Pons (tissue), 1 donor: ENCODE data around the gene RAB3C.
"Not testable (repeated sequence)": the region's sequence is repeated elsewhere in the genome, so short reads cannot be mapped to it uniquely, and the experiment has no call there.

Source experiments
- DNase-seq: peaks from one replicate; pipeline ENCODE4 v3.0.0-alpha.2; 2016; ENCODE audit warnings: low spot score

RAB3C gene

DNA sequence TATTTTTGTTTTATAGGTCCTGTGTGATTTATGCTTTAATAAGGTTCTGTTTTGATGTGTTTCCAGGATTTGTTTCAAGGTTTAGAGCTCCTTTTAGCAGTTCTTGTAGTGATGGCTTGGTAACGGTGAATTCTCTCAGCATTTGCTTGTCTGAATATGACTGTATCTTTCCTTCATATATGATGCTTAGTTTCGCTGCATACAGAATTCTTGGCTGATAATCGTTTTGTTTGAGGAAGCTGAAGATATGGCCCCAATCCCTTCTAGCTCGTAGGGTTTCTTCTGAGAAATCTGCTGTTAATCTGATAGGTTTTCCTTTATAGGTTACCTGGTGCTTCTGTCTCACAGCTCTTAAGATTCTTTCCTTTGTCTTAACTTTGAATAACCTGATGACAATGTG is 20.0 kb downstream of the RAB3C start:
- not testable (repeated sequence) for DNase-seq

DNA sequence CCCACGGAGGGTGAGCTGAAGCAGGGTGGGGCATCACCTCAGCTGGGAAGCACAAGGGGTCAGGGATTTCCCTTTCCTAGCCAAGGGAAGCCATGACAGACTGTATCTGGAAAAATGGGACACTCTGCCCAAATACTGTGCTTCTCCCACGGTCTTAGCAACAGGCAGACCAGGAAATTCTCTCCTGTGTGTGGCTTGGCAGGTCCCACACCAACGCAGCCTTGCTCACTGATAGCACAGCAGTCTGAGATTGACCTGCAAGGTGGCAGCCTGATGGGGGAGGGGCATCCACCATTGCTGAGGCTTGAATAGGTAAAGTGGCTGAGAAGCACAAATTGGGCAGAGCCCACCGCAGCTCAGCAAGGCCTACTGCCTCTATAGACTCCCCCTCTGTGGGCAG is 23.2 kb downstream of the RAB3C start:
- no peak for DNase-seq

DNA sequence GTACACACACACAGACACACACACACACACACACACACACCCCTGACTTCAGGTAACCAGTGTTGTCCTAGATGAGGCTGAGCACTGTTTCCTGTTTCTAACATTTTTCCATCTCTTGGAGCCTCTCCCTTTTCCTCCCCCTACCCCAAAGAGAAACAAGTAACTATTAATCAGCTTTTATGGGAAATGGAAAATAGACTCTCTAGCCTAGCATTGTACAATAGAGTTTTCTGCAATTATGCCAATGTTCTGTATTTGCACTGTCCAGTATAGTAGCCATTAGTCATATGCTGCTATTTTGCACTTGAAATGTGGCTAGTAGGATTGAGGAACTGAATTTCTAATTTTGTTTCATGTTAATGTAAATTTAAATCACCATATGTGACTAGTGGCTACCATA is 33.1 kb downstream of the RAB3C start:
- DNase-seq, result no peak

DNA sequence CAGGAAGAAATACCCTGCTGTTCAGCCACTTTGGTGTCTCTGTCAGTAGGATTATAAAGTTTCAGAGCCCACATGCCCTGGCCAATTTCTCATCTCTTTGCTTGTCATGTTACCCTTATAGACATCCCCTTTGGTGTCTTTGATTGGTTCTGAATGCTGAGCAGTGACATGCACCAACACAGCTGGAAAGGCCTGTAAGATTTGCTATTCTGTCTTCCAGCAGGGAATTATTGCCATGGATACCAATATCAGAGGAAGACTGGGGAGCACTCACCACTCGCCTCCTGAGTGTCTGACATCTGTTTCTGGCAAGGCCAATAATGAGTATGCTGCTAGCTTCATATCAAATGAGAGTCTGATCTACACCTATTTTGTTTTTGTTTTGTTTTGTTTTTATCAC is 34.4 kb downstream of the RAB3C start:
- DNase-seq, result no peak

DNA sequence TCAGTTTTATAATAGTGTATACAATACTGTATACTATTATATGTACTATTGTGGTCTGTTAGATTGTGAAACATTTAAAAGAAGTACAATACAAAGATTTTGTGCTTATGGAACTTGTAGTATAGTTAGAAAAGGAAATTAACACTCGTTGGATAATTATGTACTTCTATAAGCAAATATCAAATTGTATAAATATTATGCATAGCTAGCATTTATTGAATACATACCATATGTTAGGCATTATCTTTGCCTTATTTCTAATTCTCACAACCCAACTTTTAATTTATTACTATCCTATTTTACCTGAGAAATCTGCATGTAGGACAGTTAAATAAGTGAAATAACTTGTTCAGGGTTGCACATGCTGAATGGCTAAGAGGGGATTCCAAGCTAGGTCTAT is 37.5 kb downstream of the RAB3C start:
- no peak for DNase-seq

DNA sequence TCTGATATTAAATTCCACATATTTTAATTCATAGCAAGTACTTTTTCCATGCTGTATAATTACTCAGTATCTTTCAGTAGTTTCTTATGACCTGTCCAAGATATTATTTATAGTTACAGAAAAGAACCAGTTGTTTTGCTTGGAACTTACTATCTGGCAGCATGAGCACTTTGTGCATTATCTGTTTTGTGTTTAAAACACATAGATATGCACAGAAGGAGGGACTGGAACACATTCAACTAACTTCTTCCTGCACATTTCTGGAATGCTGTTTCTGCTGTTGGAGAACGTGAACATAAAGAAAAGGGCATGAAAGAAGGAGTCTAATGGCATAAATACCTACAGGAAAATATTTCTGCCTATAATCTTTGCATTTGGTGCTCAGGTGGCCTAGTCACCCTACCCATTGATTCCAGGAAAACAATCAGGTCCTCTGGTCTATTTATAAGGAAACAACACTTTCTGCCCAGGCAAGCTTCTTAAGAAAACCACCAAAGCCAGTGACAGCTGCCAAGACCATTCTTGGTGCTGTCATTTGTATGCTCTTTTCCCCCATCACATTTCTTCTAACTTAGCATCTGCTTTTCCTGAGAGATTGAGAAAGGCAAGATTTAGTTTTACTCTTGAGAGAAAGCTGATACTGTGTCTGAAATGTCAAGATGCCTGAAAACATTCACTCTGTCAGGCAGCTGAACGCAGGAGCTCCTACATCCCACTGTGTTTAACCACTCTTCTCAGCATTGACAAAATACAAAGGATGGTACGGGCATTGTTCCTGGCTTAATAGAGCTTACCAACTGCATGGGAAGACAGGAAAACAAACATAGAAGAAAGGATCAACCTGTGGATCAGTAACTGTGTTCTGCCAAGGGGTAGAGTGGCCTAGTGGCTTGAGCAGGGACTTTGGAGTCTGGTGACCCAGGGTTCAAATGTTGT is 40.3 kb downstream of the RAB3C start:
- DNase-seq, result no peak

DNA sequence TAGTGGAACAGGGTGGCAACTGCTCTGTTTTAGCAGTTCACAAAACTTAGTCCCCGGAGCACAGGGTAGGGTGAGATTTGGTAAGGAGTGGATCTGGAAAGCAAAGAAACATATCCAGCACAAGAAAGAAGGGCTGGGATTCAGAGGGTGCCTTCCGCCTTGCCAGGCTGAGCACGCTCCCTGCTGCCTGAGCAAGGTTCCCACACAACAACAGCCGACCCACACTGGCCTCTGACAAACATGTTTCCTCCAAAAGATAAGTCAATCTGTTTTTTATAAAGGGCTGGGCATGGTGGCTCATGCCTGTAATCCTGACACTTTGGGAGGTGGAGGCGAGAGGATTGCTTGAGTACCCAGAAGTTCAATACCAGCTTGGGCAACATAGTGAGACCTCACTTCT is 45.8 kb downstream of the RAB3C start:
- DNase-seq, result no peak

DNA sequence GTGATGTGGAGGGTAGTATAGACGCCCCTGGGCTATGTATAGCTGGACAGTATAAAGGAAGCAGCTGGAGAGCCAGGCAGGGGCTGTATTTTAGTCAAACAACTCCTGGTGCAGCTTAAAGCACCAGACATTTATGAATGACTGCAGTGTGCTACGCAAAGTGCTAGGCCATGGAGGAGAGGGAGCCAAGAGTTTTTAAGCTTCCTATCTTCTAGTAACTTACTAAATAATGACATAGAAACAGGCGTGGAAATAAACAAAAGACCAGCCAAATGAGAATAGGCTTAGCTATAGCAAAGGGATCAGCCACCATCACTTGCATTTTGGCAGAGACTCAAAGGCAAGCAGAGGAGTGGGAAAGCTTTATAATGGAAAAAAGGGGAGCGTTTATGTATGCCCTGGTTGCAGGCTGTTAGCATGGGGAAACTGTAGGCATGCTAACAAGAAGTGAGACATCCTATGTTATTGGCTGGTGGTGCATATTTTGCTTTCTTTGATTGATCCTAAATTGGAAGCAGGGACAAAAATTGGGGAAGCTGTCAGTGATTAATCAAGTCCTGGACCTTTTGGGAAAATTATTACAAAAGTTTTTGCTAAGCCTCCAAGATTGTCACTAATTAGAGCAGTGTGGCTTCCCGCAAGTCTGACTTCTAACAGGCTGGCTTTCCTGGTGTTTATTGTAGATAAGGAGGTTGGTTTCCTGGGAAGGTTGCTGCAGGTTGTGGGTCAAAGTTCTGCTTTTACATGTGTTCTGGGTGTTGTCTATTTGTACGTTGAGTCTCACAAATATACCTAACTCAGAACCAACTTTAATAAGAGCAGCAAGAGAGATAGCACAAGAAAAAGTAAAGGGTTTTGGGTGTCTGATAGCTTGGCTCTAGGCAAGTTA is 46.6 kb downstream of the RAB3C start:
- DNase-seq, result no peak

DNA sequence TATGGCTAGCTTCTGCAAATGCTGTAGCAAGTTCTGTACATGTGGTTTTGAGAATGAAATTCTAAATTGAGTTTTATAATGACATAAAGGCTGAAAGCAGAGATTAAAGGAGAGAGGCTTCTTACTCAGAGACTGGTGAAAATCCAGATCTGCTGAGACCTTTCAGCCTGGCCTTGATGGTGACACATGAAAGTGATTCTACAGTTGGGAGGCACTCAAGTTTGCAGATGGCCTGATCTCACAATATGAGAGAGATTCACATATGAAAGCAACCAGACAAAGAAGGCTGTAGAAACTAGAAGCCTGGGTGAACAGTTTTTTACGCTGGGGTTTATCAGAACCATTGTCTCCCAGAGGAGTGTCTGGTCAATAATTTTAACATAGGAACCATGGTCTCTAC is 49.0 kb downstream of the RAB3C start:
- no peak for DNase-seq

DNA sequence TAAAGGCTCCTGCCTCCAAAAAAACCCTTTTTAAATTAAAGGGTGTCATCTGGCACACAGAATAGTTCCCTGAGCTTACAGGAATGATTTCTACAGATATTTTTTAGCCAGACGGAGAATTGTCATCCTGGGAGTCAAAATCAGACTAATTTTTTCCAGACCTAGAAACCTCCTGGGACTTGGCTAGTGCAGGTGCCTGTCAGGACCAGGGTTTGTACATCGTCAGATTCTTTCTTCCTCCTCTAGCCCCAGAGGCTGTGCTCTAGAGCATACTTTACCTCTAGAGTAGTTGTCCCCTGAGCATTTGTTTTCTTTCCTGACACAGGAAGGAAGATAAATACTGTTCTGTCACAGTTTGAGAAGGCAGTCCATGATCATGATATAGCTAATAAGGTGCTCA is 52.5 kb downstream of the RAB3C start:
- DNase-seq, result no peak

DNA sequence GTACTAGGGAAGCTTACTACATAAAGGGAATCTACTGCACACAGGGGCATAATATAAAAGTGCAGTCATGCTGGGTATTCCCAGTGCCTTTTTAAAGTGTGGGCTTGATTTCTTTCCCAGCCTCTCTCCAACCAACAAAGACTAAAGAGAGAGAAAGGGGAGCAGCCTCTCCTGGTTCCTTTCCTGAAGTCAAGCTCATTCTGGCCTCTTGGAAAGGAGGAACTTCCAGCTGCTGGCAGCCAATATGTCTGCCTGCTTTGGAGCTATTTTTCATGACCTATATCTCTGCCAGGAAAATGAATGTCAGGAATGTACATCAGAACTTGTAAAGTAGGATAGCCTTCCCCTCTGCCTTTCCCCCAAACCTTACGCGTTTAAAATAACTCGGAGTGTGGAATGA is 57.1 kb downstream of the RAB3C start:
- no peak for DNase-seq

DNA sequence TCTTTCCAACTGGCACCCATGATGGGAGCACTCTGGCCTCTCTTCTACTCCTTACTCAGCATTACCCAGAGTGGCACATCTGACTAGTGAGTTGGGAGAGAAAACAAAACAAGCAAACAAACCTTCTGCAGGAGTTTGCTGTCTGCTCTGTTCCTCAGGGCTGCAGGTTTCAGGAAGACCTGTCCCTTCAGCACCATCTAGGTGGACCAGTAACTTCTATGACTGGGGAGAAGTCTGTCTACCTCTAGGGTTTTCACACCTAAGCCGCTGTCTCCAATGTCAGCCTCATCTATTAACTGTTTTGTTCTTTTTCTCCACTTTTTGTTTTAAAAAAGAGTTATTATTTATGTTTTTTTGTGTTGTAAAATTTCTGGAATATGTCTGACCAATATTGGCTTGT is 58.7 kb downstream of the RAB3C start:
- no peak for DNase-seq

DNA sequence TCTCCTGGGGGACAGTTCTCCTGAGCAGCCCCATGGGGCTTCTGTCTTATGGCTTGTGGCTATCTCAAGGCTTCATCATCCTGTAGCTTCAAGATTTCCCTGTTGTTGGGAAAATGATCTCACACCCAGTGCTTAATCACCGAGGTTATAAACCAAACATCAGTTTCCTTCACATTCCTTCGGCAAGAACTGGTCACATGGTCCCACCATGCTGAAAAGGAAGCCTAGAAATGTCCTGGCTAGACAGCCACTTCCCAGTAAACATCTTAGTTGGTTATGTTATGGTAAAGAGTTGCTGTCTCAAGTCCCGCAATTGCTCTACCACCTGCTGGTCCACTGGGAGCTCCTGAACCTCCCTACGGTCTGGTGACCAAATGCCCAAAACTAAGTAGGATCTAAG is 66.0 kb downstream of the RAB3C start:
- DNase-seq, result no peak

DNA sequence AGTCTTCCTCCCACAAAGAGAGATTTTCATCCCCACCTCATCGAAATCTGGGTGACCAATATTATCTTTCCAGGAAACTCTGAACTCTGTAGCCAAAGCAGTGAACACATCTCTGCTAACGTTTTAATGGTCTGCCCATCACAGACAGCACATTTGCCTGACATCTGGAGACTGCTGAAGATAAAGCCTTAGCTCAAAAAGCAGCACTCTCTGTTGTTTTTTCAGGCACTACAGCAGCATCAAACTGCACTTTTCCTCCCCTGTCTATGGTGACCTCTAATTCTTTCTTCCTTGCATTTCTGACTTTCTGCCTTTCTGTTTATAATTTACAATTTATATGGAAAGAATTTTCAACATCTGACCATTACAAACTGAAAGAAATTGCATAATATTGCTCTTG is 66.8 kb downstream of the RAB3C start:
- DNase-seq, result no peak

DNA sequence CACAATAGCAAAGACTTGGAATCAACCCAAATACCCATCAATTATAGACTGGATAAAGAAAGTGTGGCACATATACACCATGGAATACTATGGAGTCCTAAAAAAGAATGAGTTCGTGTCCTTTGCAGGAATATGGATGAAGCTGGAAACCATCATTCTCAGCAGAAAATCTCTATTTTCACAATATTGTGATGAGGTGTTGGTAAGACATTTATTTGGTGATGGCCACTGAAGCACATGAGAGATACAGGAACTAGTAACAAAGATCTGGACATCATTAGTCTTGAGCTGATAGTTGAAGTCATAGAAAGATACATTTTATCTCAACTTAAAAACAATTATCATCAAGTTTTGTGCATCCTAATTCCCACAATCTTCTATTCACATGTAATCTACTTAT is 70.6 kb downstream of the RAB3C start:
- no peak for DNase-seq

DNA sequence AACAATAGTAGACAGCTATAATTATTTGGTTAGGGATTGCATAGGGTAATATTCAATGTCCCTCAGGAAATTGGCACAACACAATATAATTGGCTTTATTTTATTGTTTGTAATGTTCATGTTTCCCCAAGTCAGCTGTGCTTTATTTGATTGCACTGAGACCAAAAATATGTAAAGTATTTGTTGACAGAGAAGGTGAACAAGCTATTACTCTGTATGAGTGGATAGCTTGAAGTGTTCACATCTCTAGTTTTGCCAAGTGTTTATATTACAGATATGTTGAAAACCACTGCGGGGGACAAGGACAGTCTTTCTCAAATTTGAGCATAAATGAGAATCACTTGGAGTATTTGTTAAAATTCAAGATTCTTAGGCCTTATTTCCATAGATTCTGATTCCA is 83.3 kb downstream of the RAB3C start:
- no peak for DNase-seq

DNA sequence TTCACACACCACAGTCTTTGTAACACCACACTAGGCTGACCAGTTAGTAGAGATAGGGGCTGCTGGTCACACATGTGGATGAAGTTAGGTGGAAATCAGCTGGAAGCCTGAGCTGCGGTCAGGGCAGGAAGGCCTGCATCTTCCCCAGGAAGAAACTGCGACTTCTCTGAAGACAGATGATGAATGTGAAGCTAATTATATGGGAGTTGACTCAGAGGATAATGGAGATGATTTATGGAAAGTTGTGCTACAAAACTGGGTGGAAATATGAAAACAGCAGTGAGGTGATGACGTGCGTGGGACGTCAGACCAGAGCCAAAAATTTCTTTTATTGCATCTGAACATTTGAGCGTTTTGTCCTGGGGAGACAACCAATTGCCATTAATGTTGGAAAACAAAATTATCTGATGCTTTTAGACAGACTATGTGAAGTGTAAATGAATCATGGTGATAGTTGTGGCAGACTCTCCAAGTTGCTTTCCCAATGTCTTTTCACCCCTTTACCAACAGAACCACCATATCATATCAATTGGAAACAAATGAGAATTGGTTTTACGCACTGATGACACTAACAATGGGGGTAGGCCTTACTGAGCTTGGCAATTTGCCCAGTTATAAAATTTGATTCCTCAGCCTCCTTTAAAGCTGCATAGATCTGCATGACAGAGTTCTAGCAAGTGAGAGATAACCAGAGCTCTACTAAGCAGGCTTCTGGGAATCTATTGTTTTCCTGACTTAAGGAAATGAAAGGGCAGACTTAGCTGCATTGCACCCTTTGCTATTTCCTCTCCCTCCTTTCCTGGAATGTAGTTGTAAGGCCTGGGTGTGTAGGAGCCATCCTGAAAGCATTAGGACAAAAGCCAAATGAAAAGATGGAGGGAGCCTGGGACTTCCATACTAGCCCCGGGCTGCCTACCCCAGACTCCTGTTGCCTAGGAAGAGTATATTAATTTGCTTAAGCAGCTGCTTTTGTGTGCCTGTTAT is 84.0 kb downstream of the RAB3C start:
- DNase-seq, result no peak

DNA sequence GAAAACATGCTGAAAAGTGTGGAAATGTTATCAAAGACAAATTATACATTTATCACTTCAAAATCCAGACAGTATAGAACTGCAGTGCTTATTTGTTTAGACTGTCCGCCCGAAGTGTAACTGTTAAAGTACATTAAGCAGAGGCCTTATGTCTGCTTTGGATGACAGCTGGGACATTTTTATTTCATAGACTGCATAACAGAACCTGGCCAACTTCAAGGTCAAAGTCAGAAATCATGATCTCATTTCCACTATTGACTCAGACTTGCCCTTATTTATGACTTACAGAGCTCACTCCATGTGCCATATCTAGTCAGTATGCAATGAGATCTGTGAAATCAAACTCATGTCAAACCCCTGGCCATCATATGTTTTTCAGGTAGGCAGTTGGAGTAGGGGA is 87.7 kb downstream of the RAB3C start:
- no peak for DNase-seq

DNA sequence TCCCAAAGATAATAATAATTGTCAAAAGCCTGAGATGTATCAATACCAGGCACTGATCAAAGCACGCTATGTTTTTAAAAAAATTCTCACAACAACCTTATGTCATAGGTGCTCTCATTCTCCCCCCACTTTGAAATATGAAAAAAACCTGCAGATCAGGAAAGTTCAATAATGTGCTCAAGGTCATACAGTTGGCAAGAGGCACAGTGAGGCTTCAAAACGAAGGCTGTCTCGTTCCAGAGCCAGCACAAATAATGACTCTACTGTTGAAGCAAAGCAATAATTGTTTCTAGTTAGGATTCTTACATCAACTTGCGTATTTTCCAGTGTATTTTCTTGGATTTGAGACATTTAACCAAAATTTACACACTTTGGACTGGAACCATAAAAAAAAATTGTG is 88.3 kb downstream of the RAB3C start:
- DNase-seq, result no peak

DNA sequence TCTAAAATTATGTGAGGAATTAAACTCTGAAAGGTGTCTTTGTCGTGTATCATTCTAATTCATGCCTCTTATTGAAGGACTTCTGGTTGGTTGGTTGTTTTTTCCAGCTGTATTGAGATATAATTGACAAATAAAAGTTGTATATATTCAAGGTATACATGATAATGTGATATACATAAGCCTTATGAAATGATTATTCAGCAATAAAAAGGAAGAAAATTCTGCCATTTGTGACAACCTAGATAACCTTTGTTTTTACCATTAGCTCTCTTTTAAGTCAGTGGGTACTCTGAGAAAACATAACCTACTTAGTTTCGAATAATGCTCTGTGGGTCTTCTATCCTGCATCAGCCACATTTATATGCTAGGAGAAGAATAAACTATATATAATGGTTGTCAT is 89.6 kb downstream of the RAB3C start:
- no peak for DNase-seq

DNA sequence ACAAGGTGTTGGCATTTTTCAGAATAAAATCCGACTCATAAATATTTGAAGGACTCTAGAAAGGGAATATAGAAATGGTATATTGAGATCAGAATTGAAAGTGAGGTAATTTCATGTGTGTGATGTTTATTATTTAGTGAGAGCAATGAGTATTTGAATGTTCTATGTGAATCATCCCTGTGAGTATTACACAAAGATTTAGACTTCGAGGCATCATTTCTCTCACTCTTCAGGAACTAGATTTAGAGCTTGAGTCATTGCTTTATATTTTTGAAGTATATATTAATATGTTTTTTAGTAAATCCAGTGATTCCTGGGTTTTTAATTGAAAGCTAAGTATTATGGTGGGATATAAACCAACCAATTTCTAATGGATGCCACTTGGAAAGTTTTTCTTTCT is 91.2 kb downstream of the RAB3C start:
- no peak for DNase-seq

DNA sequence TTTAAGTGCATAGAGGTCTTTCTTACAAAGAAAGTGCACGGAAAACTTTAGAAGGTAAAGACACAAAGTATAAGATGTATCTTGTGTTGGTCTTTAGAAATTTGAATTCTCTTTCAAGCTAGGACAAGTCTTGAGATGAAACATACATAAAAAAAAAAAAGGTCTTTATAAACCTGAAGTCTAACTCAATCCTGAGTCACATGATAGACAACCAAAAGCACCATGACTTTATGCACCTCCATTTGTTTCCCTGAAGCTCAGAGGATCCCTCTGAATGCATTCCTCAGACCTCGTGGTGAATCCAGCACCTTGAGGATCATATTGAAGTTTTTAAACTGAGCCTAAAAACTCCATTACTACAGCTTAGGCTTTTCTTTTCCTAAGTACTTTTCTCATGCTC is 91.8 kb downstream of the RAB3C start:
- DNase-seq, result no peak
